Neuron (in vitro differentiated cells): Measurements from ENCODE around the gene NCOA4.

Experiments
- H2AFZ ChIP-seq: one replicate; pipeline ENCODE4 v1.6.1; 2013; ENCODE audit warnings: low read depth, mild to moderate bottlenecking, inconsistent platforms, low read length, moderate library complexity
- H3K27me3 ChIP-seq: one replicate; pipeline ENCODE4 v1.6.1; 2013; ENCODE audit warnings: low read length; ENCODE audit not compliant: insufficient read depth
- H3K36me3 ChIP-seq: one replicate; pipeline ENCODE4 v1.6.1; 2013; ENCODE audit warnings: low read length; ENCODE audit not compliant: insufficient read depth
- H3K4me1 ChIP-seq: one replicate; pipeline ENCODE4 v1.6.1; 2013; ENCODE audit warnings: low read length; ENCODE audit not compliant: insufficient read depth
- H3K4me3 ChIP-seq: 2 replicates; pipeline ENCODE4 v1.5.1; 2013; ENCODE audit warnings: mild to moderate bottlenecking, low read length, moderate library complexity
- H3K9me3 ChIP-seq: one replicate; pipeline ENCODE4 v1.6.1; 2013; ENCODE audit warnings: low read length

NCOA4 gene

GRCh38 chr10:46022978-46023702, 7.3 kb downstream of the NCOA4 start:
- Histone ChIP-seq H3K4me1 (peaks cover 8% of the 10 kb centered on the region), H3K4me3 (peak overlapping the region; percentile 71), H3K36me3 (no peaks in the 10 kb centered on the region), H3K9me3 (no peaks in the 10 kb centered on the region), H3K27me3 (no peaks in the 10 kb centered on the region), H2AFZ (peak overlapping the region; percentile 55)

- no peak overlapping the region for H3K4me3 ChIP-seq
- peaks cover 10% of the 10 kb centered on the region for H3K36me3 ChIP-seq
Observed at GRCh38 chr10:46020344-46020657, 10.1 kb downstream of the NCOA4 start.

GRCh38 chr10:46019569-46020343, 10.7 kb downstream of the NCOA4 start:
- Histone ChIP-seq H3K36me3 (peaks cover 13% of the 10 kb centered on the region), H3K4me3 (no peak overlapping the region), H3K9me3 (no peaks in the 10 kb centered on the region), H3K27me3 (no peaks in the 10 kb centered on the region), H3K4me1 (peaks cover 8% of the 10 kb centered on the region), H2AFZ (no peak overlapping the region)

More at GRCh38 chr10:46020344-46020657, 10.1 kb downstream of the NCOA4 start:
- no peaks in the 10 kb centered on the region for H3K27me3 ChIP-seq
- H2AFZ ChIP-seq, result no peak overlapping the region
- no peaks in the 10 kb centered on the region for H3K9me3 ChIP-seq
- peaks cover 8% of the 10 kb centered on the region for H3K4me1 ChIP-seq

GRCh38 chr10:46019177-46019528, 11.3 kb downstream of the NCOA4 start:
- no peak overlapping the region for H3K4me3 ChIP-seq
- H2AFZ ChIP-seq, result no peak overlapping the region
- H3K4me1 ChIP-seq, result peaks cover 8% of the 10 kb centered on the region
- no peaks in the 10 kb centered on the region for H3K9me3 ChIP-seq
- peaks cover 19% of the 10 kb centered on the region for H3K36me3 ChIP-seq
- H3K27me3 ChIP-seq, result no peaks in the 10 kb centered on the region

- Histone ChIP-seq H2AFZ (no peak overlapping the region), H3K9me3 (no peaks in the 10 kb centered on the region), H3K4me3 (no peak overlapping the region), H3K36me3 (peaks cover 19% of the 10 kb centered on the region), H3K27me3 (no peaks in the 10 kb centered on the region), H3K4me1 (peaks cover 4% of the 10 kb centered on the region)
Observed at GRCh38 chr10:46018453-46019176, 11.8 kb downstream of the NCOA4 start.

GRCh38 chr10:46017733-46018132, 12.7 kb downstream of the NCOA4 start:
- H3K9me3 ChIP-seq, result no peaks in the 10 kb centered on the region
- H3K27me3 ChIP-seq, result no peaks in the 10 kb centered on the region
- no peak overlapping the region for H3K4me3 ChIP-seq
- peaks cover 27% of the 10 kb centered on the region for H3K36me3 ChIP-seq
- no peak overlapping the region for H2AFZ ChIP-seq
- H3K4me1 ChIP-seq, result peaks cover 3% of the 10 kb centered on the region

- H3K36me3 ChIP-seq, result peaks cover 33% of the 10 kb centered on the region
- no peak overlapping the region for H3K4me3 ChIP-seq
- H2AFZ ChIP-seq, result no peak overlapping the region
- H3K27me3 ChIP-seq, result no peaks in the 10 kb centered on the region
- H3K4me1 ChIP-seq, result peaks cover 3% of the 10 kb centered on the region
- no peaks in the 10 kb centered on the region for H3K9me3 ChIP-seq
Observed at GRCh38 chr10:46016811-46017210, 13.6 kb downstream of the NCOA4 start.

- peaks cover 38% of the 10 kb centered on the region for H3K36me3 ChIP-seq
- peaks cover 3% of the 10 kb centered on the region for H3K4me1 ChIP-seq
- no peaks in the 10 kb centered on the region for H3K27me3 ChIP-seq
- H2AFZ ChIP-seq, result no peak overlapping the region
- H3K9me3 ChIP-seq, result no peaks in the 10 kb centered on the region
- no peak overlapping the region for H3K4me3 ChIP-seq
Observed at GRCh38 chr10:46016190-46016589, 14.2 kb downstream of the NCOA4 start.

- Histone ChIP-seq H3K27me3 (no peaks in the 10 kb centered on the region), H3K4me3 (no peak overlapping the region), H3K36me3 (peaks cover 48% of the 10 kb centered on the region), H3K9me3 (no peaks in the 10 kb centered on the region), H3K4me1 (peaks cover 2% of the 10 kb centered on the region), H2AFZ (no peak overlapping the region)
Observed at GRCh38 chr10:46014683-46015405, 15.6 kb downstream of the NCOA4 start.

- peaks cover 54% of the 10 kb centered on the region for H3K36me3 ChIP-seq
Observed at GRCh38 chr10:46014206-46014605, 16.2 kb downstream of the NCOA4 start.

GRCh38 chr10:46012746-46013145, 17.7 kb downstream of the NCOA4 start:
- Histone ChIP-seq H3K9me3 (no peaks in the 10 kb centered on the region), H3K4me3 (no peak overlapping the region), H3K4me1 (no peaks in the 10 kb centered on the region), H2AFZ (no peak overlapping the region), H3K36me3 (peaks cover 67% of the 10 kb centered on the region), H3K27me3 (no peaks in the 10 kb centered on the region)

More at GRCh38 chr10:46014206-46014605, 16.2 kb downstream of the NCOA4 start:
- no peaks in the 10 kb centered on the region for H3K9me3 ChIP-seq
- H3K4me1 ChIP-seq, result no peaks in the 10 kb centered on the region
- no peaks in the 10 kb centered on the region for H3K27me3 ChIP-seq
- H3K4me3 ChIP-seq, result no peak overlapping the region
- no peak overlapping the region for H2AFZ ChIP-seq

- Histone ChIP-seq H3K4me3 (no peak overlapping the region), H2AFZ (no peak overlapping the region), H3K36me3 (peaks cover 86% of the 10 kb centered on the region), H3K9me3 (peaks cover 2% of the 10 kb centered on the region), H3K4me1 (no peaks in the 10 kb centered on the region), H3K27me3 (no peaks in the 10 kb centered on the region)
Observed at GRCh38 chr10:46006219-46006618, 24.2 kb downstream of the NCOA4 start.

- Histone ChIP-seq H2AFZ (no peak overlapping the region), H3K27me3 (no peaks in the 10 kb centered on the region), H3K4me3 (no peak overlapping the region), H3K9me3 (peaks cover 2% of the 10 kb centered on the region), H3K4me1 (no peaks in the 10 kb centered on the region), H3K36me3 (peaks cover 87% of the 10 kb centered on the region)
Observed at GRCh38 chr10:46005383-46005782, 25.0 kb downstream of the NCOA4 start.
